ENCODE measurements around the gene POFUT2.

Gene POFUT2

GRCh38 chr21:45292399-45293219, 4.9 kb upstream of the POFUT2 start:
- peak; percentile 63 to 78 for DNase-seq
- Histone ChIP-seq H3K23ac (ENCODE audit: low read length) (no peak overlapping the region), H3K4me2 (ENCODE audit: low read length) (no peak overlapping the region)

GRCh38 chr21:45291613-45292398, 4.1 kb upstream of the POFUT2 start:
- WGBS (ENCODE audit: extremely low coverage, insufficient coverage, insufficient read length) = no CpG with 5 or more reads among the region's 34 CpGs
- H2AK5ac ChIP-seq (ENCODE audit: low read length) = peak overlapping the region; percentile 80

More at GRCh38 chr21:45292399-45293219, 4.9 kb upstream of the POFUT2 start:
- H3K14ac ChIP-seq (ENCODE audit: low read length) = peak overlapping the region; percentile 82
- H3K9me3 ChIP-seq (ENCODE audit: insufficient read depth, low read depth, low read length) = peaks cover 2% of the 10 kb centered on the region
- H3K79me2 ChIP-seq (ENCODE audit: control insufficient read depth, insufficient read depth, low read length, poor library complexity) = peaks cover 17% of the 10 kb centered on the region
- H3K36me3 ChIP-seq (ENCODE audit: control insufficient read depth in 1 of 2, insufficient read depth in 2 of 2, low read length in 2 of 2) = peaks cover 0 to 2% of the 10 kb centered on the region in 2 experiments
- peak overlapping the region; percentile 43 for H3K4ac ChIP-seq (ENCODE audit: low read depth, low read length)
- H3K4me3 ChIP-seq (ENCODE audit: low read depth, low read length) = no peak overlapping the region
- H2AFZ ChIP-seq (ENCODE audit: insufficient read depth, low read length, poor library complexity) = peak overlapping the region; percentile 33
- H3K27ac ChIP-seq (ENCODE audit: low read depth, low read length) = peak overlapping the region; percentile 92
- no CpG with 5 or more reads among the region's 24 CpGs for WGBS (ENCODE audit: extremely low coverage, insufficient coverage, insufficient read length)
- peak overlapping the region; percentile 82 for H4K91ac ChIP-seq (ENCODE audit: low read depth, low read length)
- peaks cover 45 to 52% of the 10 kb centered on the region in 2 experiments for H3K4me1 ChIP-seq (ENCODE audit: control insufficient read depth in 1 of 2, insufficient read depth in 2 of 2, low read length in 2 of 2)
- peak overlapping the region; percentile 25 for H4K8ac ChIP-seq (ENCODE audit: low read depth, low read length)
- peak overlapping the region; percentile 28 for H4K12ac ChIP-seq (ENCODE audit: low read depth, low read length)
- no peaks in the 10 kb centered on the region for H3K27me3 ChIP-seq (ENCODE audit: insufficient read depth, low read length)
- peak overlapping the region; percentile 61 for H3K18ac ChIP-seq (ENCODE audit: low read length)
- peaks cover 41% of the 10 kb centered on the region for H3K79me1 ChIP-seq (ENCODE audit: low read length)
- peak overlapping the region; percentile 54 for H2AK5ac ChIP-seq (ENCODE audit: low read length)
- H2BK120ac ChIP-seq (ENCODE audit: insufficient read depth, low read length, poor library complexity) = peak overlapping the region; percentile 96
- H2BK5ac ChIP-seq (ENCODE audit: low read depth, low read length, poor library complexity) = peak overlapping the region; percentile 98
- no peak overlapping the region for H3K9ac ChIP-seq (ENCODE audit: low read length)
- peak overlapping the region; percentile 95 for H2BK12ac ChIP-seq (ENCODE audit: low read length)

GRCh38 chr21:45290948-45291612, 3.4 kb upstream of the POFUT2 start:
- peaks cover 2% of the 10 kb centered on the region for H3K9me3 ChIP-seq (ENCODE audit: insufficient read depth, low read depth, low read length)
- no peak overlapping the region for H2BK12ac ChIP-seq (ENCODE audit: low read length)
- peaks cover 0 to 2% of the 10 kb centered on the region in 2 experiments for H3K36me3 ChIP-seq (ENCODE audit: control insufficient read depth in 1 of 2, insufficient read depth in 2 of 2, low read length in 2 of 2)
- H3K79me1 ChIP-seq (ENCODE audit: low read length) = peaks cover 43% of the 10 kb centered on the region
- H3K9ac ChIP-seq (ENCODE audit: low read length) = no peak overlapping the region
- no peak overlapping the region for H3K4me3 ChIP-seq (ENCODE audit: low read depth, low read length)
- H3K27ac ChIP-seq (ENCODE audit: low read depth, low read length) = peak overlapping the region; percentile 14
- H4K8ac ChIP-seq (ENCODE audit: low read depth, low read length) = no peak overlapping the region
- WGBS (ENCODE audit: extremely low coverage, insufficient coverage, insufficient read length) = no CpG with 5 or more reads among the region's 14 CpGs
- H3K4me1 ChIP-seq (ENCODE audit: control insufficient read depth in 1 of 2, insufficient read depth in 2 of 2, low read length in 2 of 2) = peaks cover 49 to 56% of the 10 kb centered on the region in 2 experiments
- H3K18ac ChIP-seq (ENCODE audit: low read length) = no peak overlapping the region
- no peak overlapping the region for H2AFZ ChIP-seq (ENCODE audit: insufficient read depth, low read length, poor library complexity)
- H2BK5ac ChIP-seq (ENCODE audit: low read depth, low read length, poor library complexity) = no peak overlapping the region
- H2AK5ac ChIP-seq (ENCODE audit: low read length) = no peak overlapping the region
- no peaks in the 10 kb centered on the region for H3K27me3 ChIP-seq (ENCODE audit: insufficient read depth, low read length)
- no peak for DNase-seq
- H3K79me2 ChIP-seq (ENCODE audit: control insufficient read depth, insufficient read depth, low read length, poor library complexity) = peaks cover 20% of the 10 kb centered on the region
- H3K14ac ChIP-seq (ENCODE audit: low read length) = no peak overlapping the region
- H2BK120ac ChIP-seq (ENCODE audit: insufficient read depth, low read length, poor library complexity) = no peak overlapping the region
- no peak overlapping the region for H3K4ac ChIP-seq (ENCODE audit: low read depth, low read length)
- H3K23ac ChIP-seq (ENCODE audit: low read length) = no peak overlapping the region
- H4K91ac ChIP-seq (ENCODE audit: low read depth, low read length) = no peak overlapping the region
- no peak overlapping the region for H3K4me2 ChIP-seq (ENCODE audit: low read length)
- no peak overlapping the region for H4K12ac ChIP-seq (ENCODE audit: low read depth, low read length)

More at GRCh38 chr21:45291613-45292398, 4.1 kb upstream of the POFUT2 start:
- Histone ChIP-seq H2BK5ac (ENCODE audit: low read depth, low read length, poor library complexity) (peak overlapping the region; percentile 59), H3K27ac (ENCODE audit: low read depth, low read length) (peak overlapping the region; percentile 14), H4K91ac (ENCODE audit: low read depth, low read length) (peak overlapping the region; percentile 62), H3K4me1 (ENCODE audit: control insufficient read depth in 1 of 2, insufficient read depth in 2 of 2, low read length in 2 of 2) (peaks cover 45 to 53% of the 10 kb centered on the region in 2 experiments), H2BK12ac (ENCODE audit: low read length) (peak overlapping the region; percentile 68), H3K18ac (ENCODE audit: low read length) (peak overlapping the region; percentile 61), H3K9ac (ENCODE audit: low read length) (no peak overlapping the region), H3K4me3 (ENCODE audit: low read depth, low read length) (no peak overlapping the region), H3K4me2 (ENCODE audit: low read length) (no peak overlapping the region), H3K9me3 (ENCODE audit: insufficient read depth, low read depth, low read length) (peaks cover 2% of the 10 kb centered on the region), H3K27me3 (ENCODE audit: insufficient read depth, low read length) (no peaks in the 10 kb centered on the region), H3K36me3 (ENCODE audit: control insufficient read depth in 1 of 2, insufficient read depth in 2 of 2, low read length in 2 of 2) (peaks cover 0 to 2% of the 10 kb centered on the region in 2 experiments), H3K14ac (ENCODE audit: low read length) (peak overlapping the region; percentile 82), H2BK120ac (ENCODE audit: insufficient read depth, low read length, poor library complexity) (peak overlapping the region; percentile 2), H3K79me2 (ENCODE audit: control insufficient read depth, insufficient read depth, low read length, poor library complexity) (peaks cover 17% of the 10 kb centered on the region), H3K4ac (ENCODE audit: low read depth, low read length) (peak overlapping the region; percentile 43), H3K79me1 (ENCODE audit: low read length) (peaks cover 43% of the 10 kb centered on the region), H4K12ac (ENCODE audit: low read depth, low read length) (peak overlapping the region; percentile 28), H2AFZ (ENCODE audit: insufficient read depth, low read length, poor library complexity) (no peak overlapping the region), H3K23ac (ENCODE audit: low read length) (no peak overlapping the region), H4K8ac (ENCODE audit: low read depth, low read length) (peak overlapping the region; percentile 8)
- no peak for DNase-seq

Measured in trophoblast cell (in vitro differentiated cells and primary cell).